Amygdala (tissue), 56 donors: ENCODE measurements around the gene PTPRN2.
"Not testable (repeated sequence)": the region's sequence is repeated elsewhere in the genome, so short reads cannot be mapped to it uniquely, and the experiment has no call there.

Source experiments
- DNase-seq, 56 donors: peaks; one replicate each; lab custom pipeline; 2025; lab: John Stamatoyannopoulos, UW

PTPRN2 gene

GRCh38 chr7:158061884-158062656 is 525.6 kb downstream of the PTPRN2 start:
- DNase-seq: no peak

- DNase-seq: no peak
Observed at GRCh38 chr7:158061026-158061630, 526.5 kb downstream of the PTPRN2 start.

- no peak for DNase-seq
Observed at GRCh38 chr7:158060216-158060615, 527.4 kb downstream of the PTPRN2 start.

GRCh38 chr7:158057446-158057845 is 530.2 kb downstream of the PTPRN2 start:
- no peak for DNase-seq

- DNase-seq: no peak
Observed at GRCh38 chr7:158056761-158057160, 530.9 kb downstream of the PTPRN2 start.

- no peak for DNase-seq
Observed at GRCh38 chr7:158055726-158056510, 531.7 kb downstream of the PTPRN2 start.

GRCh38 chr7:158054611-158055010 is 533.0 kb downstream of the PTPRN2 start:
- no peak for DNase-seq

- DNase-seq: no peak
Observed at GRCh38 chr7:158054081-158054480, 533.5 kb downstream of the PTPRN2 start.

GRCh38 chr7:158053183-158053915 is 534.3 kb downstream of the PTPRN2 start:
- no peak for DNase-seq

- DNase-seq: no peak
Observed at GRCh38 chr7:158052381-158053060, 535.1 kb downstream of the PTPRN2 start.

GRCh38 chr7:158051776-158052175 is 535.8 kb downstream of the PTPRN2 start:
- no peak for DNase-seq

- no peak for DNase-seq
Observed at GRCh38 chr7:158050978-158051651, 536.5 kb downstream of the PTPRN2 start.

GRCh38 chr7:158050441-158050977 is 537.1 kb downstream of the PTPRN2 start:
- DNase-seq: no peak

- no peak for DNase-seq
Observed at GRCh38 chr7:158049271-158049670, 538.4 kb downstream of the PTPRN2 start.

GRCh38 chr7:158048569-158048968 is 539.1 kb downstream of the PTPRN2 start:
- DNase-seq: no peak

GRCh38 chr7:158047391-158048059 is 540.1 kb downstream of the PTPRN2 start:
- no peak for DNase-seq

GRCh38 chr7:158046246-158046645 is 541.4 kb downstream of the PTPRN2 start:
- DNase-seq: not testable (repeated sequence)

- no peak for DNase-seq
Observed at GRCh38 chr7:158044482-158044823, 543.2 kb downstream of the PTPRN2 start.
